Thymus (tissue), 11 donors: Measurements from ENCODE around the gene SLIT2. TPM values are rescaled to one million over a fixed set of nuclear protein-coding genes. Genes with fewer than 3 reads are reported as not detected.

Experiments used
- DNase-seq, 9 donors: peaks; one replicate each; pipeline ENCODE4 v3.0.0-alpha.2; 2013; ENCODE audit warnings: low spot score in 9 of 9, low read depth in 6 of 9, missing footprints in 1 of 9
- H3K27ac ChIP-seq, 2 donors: one replicate each; pipeline ENCODE4 v1.5.1; 2013; ENCODE audit warnings: control low read depth in 1 of 2, low read depth in 1 of 2, low read length in 1 of 2, mild to moderate bottlenecking in 1 of 2, moderate library complexity in 1 of 2
- H3K27me3 ChIP-seq, 2 donors: one replicate each; pipeline ENCODE4 v1.5.1; 2013; ENCODE audit warnings: low read length in 1 of 2; ENCODE audit not compliant: control insufficient read depth in 2 of 2, insufficient read depth in 1 of 2
- H3K36me3 ChIP-seq, 2 donors: one replicate each; pipeline ENCODE4 v1.5.1; 2013; ENCODE audit warnings: low read length in 1 of 2, mild to moderate bottlenecking in 1 of 2, moderate library complexity in 1 of 2; ENCODE audit not compliant: control insufficient read depth in 2 of 2, insufficient read depth in 2 of 2
- H3K4me1 ChIP-seq, 2 donors: one replicate each; pipeline ENCODE4 v1.5.1; 2013; ENCODE audit warnings: low read length in 2 of 2; ENCODE audit not compliant: control insufficient read depth in 2 of 2, insufficient read depth in 2 of 2
- H3K4me3 ChIP-seq, 2 donors: one replicate each; pipeline ENCODE4 v1.5.1; 2013; ENCODE audit warnings: low read length in 2 of 2, control low read depth in 1 of 2, mild to moderate bottlenecking in 1 of 2
- H3K9me3 ChIP-seq, 2 donors: one replicate each; pipeline ENCODE4 v1.5.1; 2013; ENCODE audit warnings: low read length in 1 of 2, mild to moderate bottlenecking in 1 of 2; ENCODE audit not compliant: control insufficient read depth in 2 of 2, insufficient read depth in 1 of 2
- WGBS: extraction: QIAGEN DNeasy Blood & Tissue Kit; methylation state at CpG from one replicate; pipeline ENCODE4 v1.1.7; 2013; 5-methylcytosine and 5-hydroxymethylcytosine counted together
- polyA plus RNA-seq: library from polyadenylated mRNA; stranded (reverse); fragments of 200-250 nt; gene quantifications from one replicate; pipeline ENCODE4 v1.2.3, GENCODE V29; 2013
- total RNA-seq: library from RNA; stranded (reverse); fragments of 120-200 nt; gene quantifications from one replicate; pipeline ENCODE4 v1.2.4, GENCODE V29; 2013
- donor health status: healthy.

The SLIT2 gene
- total and polyA plus RNA-seq, 2 donors, result 1.6 to 2.8 TPM

- Histone ChIP-seq H3K9me3 (no peaks in the 10 kb centered on the region), H3K4me1 (no peaks in the 10 kb centered on the region), H3K27me3 (no peaks in the 10 kb centered on the region), H3K4me3 (no peak overlapping the region), H3K36me3 (no peaks in the 10 kb centered on the region), H3K27ac (no peak overlapping the region)
- DNase-seq, result no peak
- 93% methylated on average over 4 of the region's 4 CpGs for WGBS
These were observed 20.7 kb downstream of the SLIT2 start for GRCh38 chr4:20272411-20272872.

DNA sequence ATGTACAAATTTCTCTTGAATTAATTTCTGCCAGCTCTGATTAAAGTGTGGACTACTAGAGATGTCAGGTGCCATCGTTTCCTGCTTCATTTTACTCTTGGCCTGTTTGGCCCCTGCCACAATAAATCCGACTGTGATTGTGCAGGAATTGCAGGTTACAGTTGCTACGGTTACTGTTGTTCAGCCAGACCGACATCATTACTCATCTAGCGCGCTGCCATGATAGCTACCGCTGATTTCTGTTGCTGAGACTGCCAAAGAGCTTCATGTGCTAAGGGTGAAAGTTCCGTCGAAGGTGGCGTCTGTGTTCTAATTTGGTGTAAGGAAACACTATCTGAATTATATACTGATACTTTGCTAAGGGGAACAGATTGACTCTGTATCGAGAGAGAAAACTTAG lies 22.1 kb downstream of the SLIT2 start:
- no peak overlapping the region for H3K4me3 ChIP-seq
- no peak for DNase-seq

GRCh38 chr4:20276848-20277247 lies 25.1 kb downstream of the SLIT2 start:
- Histone ChIP-seq H3K27me3 (no peaks in the 10 kb centered on the region), H3K36me3 (no peaks in the 10 kb centered on the region), H3K4me1 (no peaks in the 10 kb centered on the region), H3K27ac (no peak overlapping the region), H3K4me3 (no peak overlapping the region), H3K9me3 (no peaks in the 10 kb centered on the region)
- DNase-seq, result no peak
- 61% methylated on average over 5 of the region's 5 CpGs for WGBS

More for the DNA sequence above, 22.1 kb downstream of the SLIT2 start:
- Histone ChIP-seq H3K9me3 (no peaks in the 10 kb centered on the region), H3K27me3 (no peaks in the 10 kb centered on the region), H3K27ac (no peak overlapping the region), H3K4me1 (no peaks in the 10 kb centered on the region), H3K36me3 (no peaks in the 10 kb centered on the region)
- WGBS, result 91% methylated on average over 11 of the region's 11 CpGs

DNA sequence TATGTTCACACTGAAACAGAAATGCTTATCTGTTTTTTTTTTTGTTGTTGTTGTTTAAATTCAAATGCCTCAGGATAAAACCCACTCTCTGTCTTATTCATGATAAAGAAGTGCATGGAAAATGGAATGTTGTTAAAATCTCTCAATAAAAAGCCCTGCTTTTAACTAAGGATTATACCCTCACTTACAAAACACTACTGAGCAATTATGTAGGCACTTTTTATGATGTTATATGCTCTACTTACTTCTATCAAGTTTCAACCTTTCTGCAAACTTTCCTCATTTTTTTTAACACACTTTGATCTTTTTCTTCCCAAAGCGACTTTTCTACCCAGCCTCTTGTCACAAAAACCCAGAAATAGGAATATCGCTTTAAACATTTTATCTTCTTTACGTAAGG lies 26.5 kb downstream of the SLIT2 start:
- WGBS, result 89% methylated on average over 3 of the region's 3 CpGs
- Histone ChIP-seq H3K27ac (no peak overlapping the region), H3K27me3 (no peaks in the 10 kb centered on the region), H3K9me3 (no peaks in the 10 kb centered on the region), H3K4me3 (no peak overlapping the region), H3K36me3 (no peaks in the 10 kb centered on the region), H3K4me1 (no peaks in the 10 kb centered on the region)
- no peak for DNase-seq

DNA sequence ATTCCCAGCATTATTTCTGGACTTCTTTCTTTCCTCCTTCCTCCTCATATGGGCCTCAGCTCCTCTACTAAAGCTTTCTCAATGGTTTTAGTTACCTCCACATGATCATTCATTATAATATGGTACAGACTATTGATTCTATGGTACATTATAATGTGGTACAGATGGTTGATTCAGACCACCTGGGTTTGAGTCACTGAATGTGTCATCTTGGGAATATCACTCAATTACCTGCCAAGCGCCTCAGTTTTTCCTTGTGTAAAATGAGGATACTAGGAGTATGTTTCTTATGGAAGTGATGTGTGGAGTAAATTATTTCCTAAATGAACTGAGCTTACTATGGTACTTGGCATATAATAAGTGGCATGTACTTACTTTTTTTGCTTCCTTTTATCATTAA lies 27.7 kb downstream of the SLIT2 start:
- H3K4me1 ChIP-seq, result no peaks in the 10 kb centered on the region
- H3K36me3 ChIP-seq, result no peaks in the 10 kb centered on the region
- H3K27me3 ChIP-seq, result no peaks in the 10 kb centered on the region
- WGBS, result 98% methylated on average over 1 of the region's 1 CpG
- no peak for DNase-seq
- H3K4me3 ChIP-seq, result no peak overlapping the region
- no peaks in the 10 kb centered on the region for H3K9me3 ChIP-seq
- no peak overlapping the region for H3K27ac ChIP-seq

DNA sequence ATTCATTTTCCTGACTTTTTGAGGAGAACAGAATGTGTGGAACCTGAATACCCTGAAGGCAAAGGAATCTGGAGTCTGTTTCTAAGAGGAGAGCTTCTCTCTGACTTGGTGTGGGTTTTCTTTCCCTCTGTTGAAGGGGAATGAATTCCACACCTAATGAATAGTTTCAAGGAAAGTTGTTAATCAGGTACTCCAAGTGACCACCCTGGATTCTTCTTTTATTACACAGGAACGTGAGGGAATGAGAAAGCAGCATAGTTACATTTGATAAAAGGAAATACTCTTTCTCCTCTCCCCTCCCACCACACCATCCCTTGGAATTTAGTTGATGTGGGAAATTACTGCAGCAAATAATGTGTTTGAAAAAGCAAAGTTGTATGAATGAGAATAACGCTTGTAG lies 29.7 kb downstream of the SLIT2 start:
- Histone ChIP-seq H3K27ac (no peak overlapping the region), H3K36me3 (no peaks in the 10 kb centered on the region)
- WGBS, result 40% methylated on average over 2 of the region's 2 CpGs

GRCh38 chr4:20283039-20283438 lies 31.3 kb downstream of the SLIT2 start:
- no peaks in the 10 kb centered on the region for H3K27me3 ChIP-seq
- no peak overlapping the region for H3K27ac ChIP-seq
- H3K36me3 ChIP-seq, result no peaks in the 10 kb centered on the region
- no peaks in the 10 kb centered on the region for H3K9me3 ChIP-seq
- no peak overlapping the region for H3K4me3 ChIP-seq
- DNase-seq, result no peak
- no peaks in the 10 kb centered on the region for H3K4me1 ChIP-seq
- WGBS, result 80% methylated on average over 4 of the region's 4 CpGs

More for the DNA sequence above, 29.7 kb downstream of the SLIT2 start:
- H3K9me3 ChIP-seq, result no peaks in the 10 kb centered on the region
- no peak for DNase-seq
- no peaks in the 10 kb centered on the region for H3K4me1 ChIP-seq
- H3K4me3 ChIP-seq, result no peak overlapping the region
- no peaks in the 10 kb centered on the region for H3K27me3 ChIP-seq

DNA sequence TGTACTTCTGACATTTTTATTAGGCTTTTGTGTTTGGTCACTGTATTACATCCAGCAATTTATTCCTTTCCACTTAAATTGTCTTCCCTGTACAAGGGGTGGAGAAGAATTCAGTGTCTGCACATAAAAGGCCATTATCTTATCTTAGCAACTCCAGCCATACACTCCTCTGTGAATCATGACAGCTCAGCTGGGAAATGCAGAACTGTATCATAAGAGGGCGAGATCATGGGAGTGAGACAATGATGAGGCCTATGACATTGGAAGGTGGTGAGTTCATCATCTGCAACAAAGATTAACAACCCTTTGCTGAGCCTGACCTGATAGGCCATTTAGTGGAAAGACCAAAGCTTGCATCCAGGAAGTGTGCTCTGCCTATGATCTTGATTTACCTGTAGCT lies 33.3 kb downstream of the SLIT2 start:
- no peaks in the 10 kb centered on the region for H3K36me3 ChIP-seq
- no peak for DNase-seq
- 87% methylated on average over 1 of the region's 1 CpG for WGBS
- H3K4me1 ChIP-seq, result no peaks in the 10 kb centered on the region
- no peaks in the 10 kb centered on the region for H3K27me3 ChIP-seq
- H3K9me3 ChIP-seq, result no peaks in the 10 kb centered on the region
- H3K27ac ChIP-seq, result no peak overlapping the region
- no peak overlapping the region for H3K4me3 ChIP-seq

DNA sequence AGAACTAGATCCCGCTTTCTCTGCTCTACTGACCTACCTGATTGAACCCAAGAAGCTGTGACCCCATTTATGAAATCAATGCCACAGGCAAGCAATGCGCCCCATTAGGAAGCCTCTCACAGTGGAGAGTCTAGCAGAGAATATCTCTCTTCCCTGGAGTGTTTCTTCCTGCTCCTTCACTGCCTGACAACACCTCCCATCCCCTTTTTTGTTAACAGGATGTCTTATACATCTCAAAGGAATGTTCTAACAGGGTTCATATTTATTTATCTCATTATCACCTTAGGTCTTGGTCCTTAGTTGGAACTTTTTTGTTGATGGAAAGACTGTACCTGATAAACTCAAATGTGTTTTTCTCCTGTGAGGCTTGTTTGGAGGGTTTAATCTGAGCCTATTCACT lies 35.5 kb downstream of the SLIT2 start:
- Histone ChIP-seq H3K36me3 (no peaks in the 10 kb centered on the region), H3K27me3 (no peaks in the 10 kb centered on the region), H3K4me1 (no peaks in the 10 kb centered on the region), H3K4me3 (no peak overlapping the region), H3K27ac (no peak overlapping the region), H3K9me3 (no peaks in the 10 kb centered on the region)
- no peak for DNase-seq
- WGBS, result 98% methylated on average over 2 of the region's 2 CpGs
